ENCODE data around the gene KIN. TPM values are rescaled to one million over a fixed set of nuclear protein-coding genes. Genes with fewer than 3 reads are reported as not detected.
A peak's percentile ranks its signal among the peaks of the same experiment; 100 is the strongest.

Gene KIN
- total RNA-seq, 1 donor: 9.5 TPM

DNA sequence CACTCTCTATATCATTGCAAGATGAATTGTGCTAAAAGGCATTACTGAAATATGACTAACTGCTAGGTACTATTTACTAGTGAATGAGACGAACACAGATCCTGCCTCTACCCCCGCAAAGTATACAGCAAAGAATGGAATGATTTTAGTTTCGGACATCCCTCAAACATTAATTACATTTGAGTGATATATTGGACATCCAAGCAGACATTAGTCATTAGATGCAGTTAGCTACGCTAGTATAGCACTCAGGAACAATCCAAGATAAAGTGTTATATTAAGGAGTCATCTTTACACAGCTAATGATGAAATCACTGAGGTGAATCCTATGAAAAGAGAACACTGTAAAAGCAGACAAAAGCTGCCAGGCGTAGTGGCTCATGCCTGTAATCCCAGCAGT, 23.2 kb upstream of the KIN start:
- no peak for DNase-seq (ENCODE audit: low read depth)
- no peak overlapping the region for H3K4me3 ChIP-seq (ENCODE audit: low read depth, low read length)
- TF ChIP-seq, protein P1, sequence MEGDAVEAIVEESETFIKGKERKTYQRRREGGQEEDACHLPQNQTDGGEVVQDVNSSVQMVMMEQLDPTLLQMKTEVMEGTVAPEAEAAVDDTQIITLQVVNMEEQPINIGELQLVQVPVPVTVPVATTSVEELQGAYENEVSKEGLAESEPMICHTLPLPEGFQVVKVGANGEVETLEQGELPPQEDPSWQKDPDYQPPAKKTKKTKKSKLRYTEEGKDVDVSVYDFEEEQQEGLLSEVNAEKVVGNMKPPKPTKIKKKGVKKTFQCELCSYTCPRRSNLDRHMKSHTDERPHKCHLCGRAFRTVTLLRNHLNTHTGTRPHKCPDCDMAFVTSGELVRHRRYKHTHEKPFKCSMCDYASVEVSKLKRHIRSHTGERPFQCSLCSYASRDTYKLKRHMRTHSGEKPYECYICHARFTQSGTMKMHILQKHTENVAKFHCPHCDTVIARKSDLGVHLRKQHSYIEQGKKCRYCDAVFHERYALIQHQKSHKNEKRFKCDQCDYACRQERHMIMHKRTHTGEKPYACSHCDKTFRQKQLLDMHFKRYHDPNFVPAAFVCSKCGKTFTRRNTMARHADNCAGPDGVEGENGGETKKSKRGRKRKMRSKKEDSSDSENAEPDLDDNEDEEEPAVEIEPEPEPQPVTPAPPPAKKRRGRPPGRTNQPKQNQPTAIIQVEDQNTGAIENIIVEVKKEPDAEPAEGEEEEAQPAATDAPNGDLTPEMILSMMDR (IDR thresholded peaks at IDR 0.05; ENCODE audit: insufficient read depth, low read depth, low read length): no peak

DNA sequence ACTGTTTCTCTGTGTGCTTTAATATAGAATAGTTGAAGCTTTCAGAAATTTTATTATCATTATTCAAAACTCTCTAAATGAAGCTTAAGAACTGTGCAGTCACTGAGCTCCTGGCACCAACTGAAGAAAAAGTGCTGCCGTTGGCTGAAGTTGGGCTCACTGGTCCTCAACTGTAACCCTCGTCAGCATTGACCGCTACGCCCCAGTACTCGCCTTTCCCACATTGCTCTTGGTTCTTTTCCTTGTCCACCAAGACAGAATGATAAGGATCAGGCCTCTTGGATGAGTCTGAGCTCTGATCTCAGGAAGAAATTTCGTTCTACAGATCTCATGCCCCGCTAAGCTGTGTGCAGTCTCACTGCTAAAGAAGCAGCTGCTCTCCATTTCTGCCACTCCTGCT, 22.6 kb upstream of the KIN start:
- no peak overlapping the region for H3K4me3 ChIP-seq (ENCODE audit: low read depth, low read length)
- DNase-seq (ENCODE audit: low read depth): no peak
- TF ChIP-seq, protein P1 (IDR thresholded peaks at IDR 0.05; ENCODE audit: insufficient read depth, low read depth, low read length): no peak

DNA sequence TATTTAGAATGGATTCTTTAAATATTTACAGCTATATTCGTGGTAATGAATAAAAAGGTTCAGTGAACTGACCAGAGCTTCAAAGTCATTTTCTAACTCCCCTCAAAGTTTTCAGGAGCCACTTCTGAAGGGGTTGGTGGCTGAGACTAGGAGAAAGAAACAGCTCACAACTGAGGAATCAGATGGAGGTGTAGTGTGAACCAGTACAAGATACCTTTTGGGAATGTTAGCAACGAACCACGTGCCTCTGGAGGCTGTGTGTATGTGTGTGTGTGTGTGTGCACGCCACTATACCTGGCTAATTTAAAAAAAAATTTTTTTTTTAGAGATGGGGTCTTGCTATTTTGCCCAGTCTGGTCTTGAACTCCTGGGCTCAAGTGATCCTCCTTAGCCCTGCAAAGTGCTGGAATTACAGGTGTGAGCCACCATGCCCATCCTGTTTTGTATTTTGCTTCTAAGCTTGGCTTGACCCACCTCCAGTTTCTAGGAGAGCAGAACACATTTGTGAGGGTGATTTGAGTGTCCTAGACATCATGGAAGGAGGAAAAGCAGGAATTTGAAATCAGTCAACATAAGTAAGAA, 21.0 kb upstream of the KIN start:
- no peak overlapping the region for H3K4me3 ChIP-seq (ENCODE audit: low read depth, low read length)
- no peak for DNase-seq (ENCODE audit: low read depth)
- TF ChIP-seq, protein P1 (IDR thresholded peaks at IDR 0.05; ENCODE audit: insufficient read depth, low read depth, low read length): no peak

DNA sequence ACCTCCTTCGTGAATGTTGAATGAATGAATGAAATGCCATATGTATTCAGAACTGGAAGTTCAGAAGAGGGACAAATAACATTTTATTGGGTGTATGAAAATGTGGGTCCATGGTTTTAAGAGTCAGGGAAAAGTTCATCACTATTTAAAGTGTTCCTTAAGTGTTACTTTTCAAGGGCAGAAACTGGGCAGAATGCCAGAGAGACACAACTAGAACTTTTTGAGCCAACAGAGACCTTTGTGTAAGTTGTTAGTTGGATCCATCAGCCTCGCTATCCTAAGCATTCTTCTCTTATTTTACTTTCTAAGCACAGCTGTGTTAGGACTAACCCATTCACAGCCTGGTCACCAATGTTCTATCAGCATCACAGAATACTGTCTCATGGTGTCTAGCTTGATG, 16.9 kb upstream of the KIN start:
- no peak for DNase-seq (ENCODE audit: low read depth)
- H3K4me3 ChIP-seq (ENCODE audit: low read depth, low read length): no peak overlapping the region
- TF ChIP-seq, protein P1 (IDR thresholded peaks at IDR 0.05; ENCODE audit: insufficient read depth, low read depth, low read length): no peak

DNA sequence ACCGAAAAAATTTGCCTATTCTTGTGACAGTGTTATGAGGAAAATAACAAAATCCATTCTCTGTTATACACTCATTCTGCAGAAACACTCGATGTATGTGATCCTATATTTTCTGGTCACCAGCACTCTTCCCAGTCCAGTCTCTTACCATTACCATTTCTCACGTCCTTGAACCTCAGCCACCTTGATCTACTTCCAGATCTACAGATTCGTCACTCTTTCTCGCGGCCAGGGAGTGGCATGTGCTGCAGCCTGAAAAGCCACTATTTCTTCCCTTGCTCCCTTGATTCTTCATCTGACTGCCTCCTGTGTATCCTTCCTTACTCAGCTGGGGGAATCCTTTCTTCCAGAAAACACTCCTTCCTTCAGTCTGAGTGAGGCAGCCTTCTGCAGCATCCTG, 16.4 kb upstream of the KIN start:
- DNase-seq (ENCODE audit: low read depth): no peak
- TF ChIP-seq, protein P1 (IDR thresholded peaks at IDR 0.05; ENCODE audit: insufficient read depth, low read depth, low read length): no peak

DNA sequence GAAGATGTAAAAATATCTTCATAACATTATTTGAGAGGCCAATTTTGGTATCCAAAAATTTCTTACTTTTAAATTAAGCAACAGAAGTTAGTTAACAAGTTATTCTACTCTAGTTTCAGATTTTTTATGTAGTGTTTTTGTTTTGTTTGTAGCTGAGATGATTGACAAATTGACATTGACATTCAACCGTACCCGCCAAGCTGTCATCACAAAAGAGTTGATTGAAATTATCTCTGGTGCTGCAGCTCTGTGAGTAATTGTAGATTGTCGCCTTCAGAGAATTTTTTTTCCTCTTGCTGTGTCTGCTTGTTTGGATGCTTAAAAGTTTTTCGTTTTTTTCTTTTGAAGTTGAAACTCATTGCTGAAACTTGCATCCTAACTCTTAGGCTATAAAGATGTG, 14.8 kb upstream of the KIN start:
- TF ChIP-seq, protein P1 (IDR thresholded peaks at IDR 0.05; ENCODE audit: insufficient read depth, low read depth, low read length): no peak

More for the DNA sequence above, 16.4 kb upstream of the KIN start:
- H3K4me3 ChIP-seq (ENCODE audit: low read depth, low read length): no peak overlapping the region

DNA sequence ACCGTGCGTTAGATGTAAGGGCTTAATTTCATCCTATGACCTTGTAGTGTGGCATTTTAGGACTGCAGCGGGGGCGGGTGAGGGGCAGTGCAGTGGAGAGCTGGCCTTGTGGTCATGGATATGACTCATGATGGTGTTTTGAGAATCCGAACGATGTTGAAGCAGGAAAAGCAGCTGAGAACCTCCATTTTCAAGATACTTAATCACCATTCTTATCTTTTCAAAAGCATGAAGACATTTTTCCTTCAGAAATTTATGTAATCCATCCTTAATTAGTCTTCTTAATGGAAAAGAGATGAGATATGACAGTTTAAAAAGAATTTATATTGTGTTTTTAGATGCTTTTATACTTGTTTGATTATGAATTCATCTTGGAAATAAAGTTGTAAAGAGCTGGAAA, 9.8 kb upstream of the KIN start:
- TF ChIP-seq, protein P1 (IDR thresholded peaks at IDR 0.05; ENCODE audit: insufficient read depth, low read depth, low read length): no peak
- H3K4me3 ChIP-seq (ENCODE audit: low read depth, low read length): no peak overlapping the region
- DNase-seq (ENCODE audit: low read depth): peak; percentile 92

More for the DNA sequence above, 14.8 kb upstream of the KIN start:
- no peak overlapping the region for H3K4me3 ChIP-seq (ENCODE audit: low read depth, low read length)
- DNase-seq (ENCODE audit: low read depth): no peak
